Measurements from ENCODE around the gene PPP1R3F. TPM values are rescaled to one million over a fixed set of nuclear protein-coding genes. Genes with fewer than 3 reads are reported as not detected.
"Not testable (repeated sequence)": the region's sequence is repeated elsewhere in the genome, so short reads cannot be mapped to it uniquely, and the experiment has no call there.

Gene PPP1R3F
- total RNA-seq, 1 experiment from 2014 or later, result 1.9 TPM

DNA sequence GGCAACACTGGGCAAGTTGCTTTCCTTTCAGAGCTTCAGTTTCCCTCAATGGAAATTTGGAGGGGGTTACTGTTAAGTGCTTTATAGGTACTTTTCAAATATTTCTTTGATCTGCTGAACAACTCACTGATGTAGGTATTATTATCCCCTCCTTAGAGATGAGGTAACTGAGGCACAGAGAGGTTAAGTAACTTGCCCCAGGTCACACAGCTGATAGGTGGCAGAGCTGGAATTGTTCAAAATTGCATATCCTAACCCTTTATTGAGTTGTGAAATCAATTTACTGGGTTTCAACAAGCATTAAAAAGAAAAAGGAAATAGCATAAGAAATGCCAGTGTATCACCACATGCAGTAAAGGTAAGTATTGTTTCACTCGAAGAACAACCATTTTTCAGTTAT is 6.6 kb downstream of the PPP1R3F start:
- Histone ChIP-seq H3K27ac (no peak overlapping the region), H3K4me3 (no peak overlapping the region), H3K27me3 (no peaks in the 10 kb centered on the region), H3K4me1 (no peaks in the 10 kb centered on the region), H3K9me3 (replicated peaks) (no peaks in the 10 kb centered on the region), H3K36me3 (no peaks in the 10 kb centered on the region)
- DNase-seq, result no peak

DNA sequence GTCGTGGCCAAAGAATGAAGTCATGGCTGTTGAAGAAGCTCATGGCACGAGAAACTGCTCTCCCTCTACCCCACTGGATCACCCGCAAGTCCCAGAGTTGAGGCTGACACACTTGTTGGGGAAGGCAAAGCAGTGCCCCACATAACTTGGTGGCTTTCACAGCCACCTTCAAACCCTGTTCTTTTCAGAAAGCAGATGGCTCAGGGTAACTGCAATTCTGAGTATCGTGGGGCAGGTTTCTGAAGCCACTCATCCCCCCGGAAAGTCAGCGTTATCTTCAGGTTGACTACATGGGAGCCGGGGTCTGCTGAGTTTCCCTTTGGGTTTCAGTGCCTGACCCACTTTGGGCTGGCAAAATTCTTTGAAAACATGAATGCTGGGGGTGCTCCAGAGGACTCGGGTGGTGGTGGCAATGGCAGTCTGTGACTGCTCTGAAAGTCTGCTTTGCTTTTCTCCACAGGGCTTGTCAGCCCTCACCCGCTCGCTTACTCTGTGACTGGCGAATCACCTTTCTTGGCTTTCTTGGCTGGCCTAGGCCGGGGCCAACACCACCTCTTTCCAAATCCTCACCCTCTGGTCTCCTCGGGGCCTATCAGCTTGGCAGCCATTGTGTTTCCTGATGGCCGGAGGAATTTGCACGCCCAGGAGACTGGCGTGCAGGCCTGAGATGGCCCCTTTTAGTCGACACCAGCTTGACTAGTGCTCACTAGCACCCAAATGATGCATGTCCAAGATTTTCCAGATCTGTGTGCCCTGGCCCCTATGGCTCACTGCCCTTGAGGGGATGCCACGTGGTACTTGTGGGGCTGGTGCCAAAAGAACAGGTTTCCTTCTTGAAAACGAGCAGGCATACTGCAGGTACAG is 7.3 kb downstream of the PPP1R3F start:
- H3K4me1 ChIP-seq, result no peaks in the 10 kb centered on the region
- H3K27ac ChIP-seq, result no peak overlapping the region
- H3K27me3 ChIP-seq, result no peaks in the 10 kb centered on the region
- DNase-seq, result no peak
- H3K36me3 ChIP-seq, result no peaks in the 10 kb centered on the region
- no peaks in the 10 kb centered on the region for H3K9me3 ChIP-seq (replicated peaks)
- no peak overlapping the region for H3K4me3 ChIP-seq

DNA sequence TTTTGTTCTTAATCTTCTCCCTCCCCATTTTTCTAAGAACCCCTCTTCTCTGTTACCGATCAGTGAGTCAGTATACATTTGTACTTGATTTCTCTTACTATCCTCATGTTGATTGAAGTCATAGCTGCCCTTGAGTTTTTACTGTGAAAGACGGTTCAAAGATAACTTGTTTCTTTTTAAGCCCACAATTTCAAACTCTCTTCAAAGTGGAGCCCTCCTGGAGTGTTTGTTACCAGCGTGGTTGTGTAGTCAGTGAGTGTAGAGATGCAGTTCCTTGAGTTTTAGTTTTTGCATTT is 7.9 kb downstream of the PPP1R3F start:
- no peaks in the 10 kb centered on the region for H3K27me3 ChIP-seq
- H3K4me3 ChIP-seq, result no peak overlapping the region
- H3K9me3 ChIP-seq (replicated peaks), result no peaks in the 10 kb centered on the region
- DNase-seq, result no peak
- no peaks in the 10 kb centered on the region for H3K4me1 ChIP-seq
- no peak overlapping the region for H3K27ac ChIP-seq
- no peaks in the 10 kb centered on the region for H3K36me3 ChIP-seq

DNA sequence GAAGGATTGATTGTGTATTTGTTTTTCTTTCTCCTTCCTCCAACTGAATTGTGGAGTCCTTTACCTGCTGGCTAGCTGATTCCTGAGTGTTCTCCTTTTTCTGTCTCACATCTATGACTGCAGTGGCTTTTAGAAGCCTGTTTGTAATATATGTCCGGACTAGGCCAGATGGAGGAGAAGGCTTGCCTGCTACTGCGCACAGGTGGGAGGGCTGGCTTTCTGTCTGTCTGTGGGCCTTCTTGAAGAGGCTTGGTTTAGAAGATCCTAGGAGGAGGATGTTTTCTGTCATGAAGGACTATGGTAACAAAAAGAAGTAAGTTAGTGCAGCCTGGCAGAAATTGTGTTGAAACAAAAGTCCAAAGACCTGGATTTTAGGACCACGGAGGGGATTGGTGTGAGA is 8.5 kb downstream of the PPP1R3F start:
- Histone ChIP-seq H3K36me3 (no peaks in the 10 kb centered on the region), H3K27ac (no peak overlapping the region), H3K9me3 (replicated peaks) (no peaks in the 10 kb centered on the region), H3K27me3 (no peaks in the 10 kb centered on the region), H3K4me1 (no peaks in the 10 kb centered on the region), H3K4me3 (no peak overlapping the region)
- DNase-seq, result no peak

DNA sequence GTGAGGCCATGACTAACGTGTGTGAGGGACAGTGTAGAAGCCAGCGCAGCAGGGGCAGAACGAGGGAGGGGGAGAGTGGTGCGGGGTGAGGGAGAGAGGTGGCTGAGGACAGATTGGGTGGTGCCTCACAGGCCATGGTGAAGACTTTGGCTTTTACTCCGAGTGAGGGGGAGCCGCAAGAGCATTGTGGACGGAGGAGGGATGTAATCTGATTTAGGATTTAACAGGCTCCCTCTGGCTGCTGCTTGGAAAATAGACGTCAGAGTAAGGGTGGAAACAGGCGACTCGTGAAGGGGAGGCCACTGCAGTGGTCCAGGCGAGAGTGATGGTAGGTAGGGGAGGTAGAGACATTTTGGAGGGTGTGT is 13.0 kb downstream of the PPP1R3F start:
- no peaks in the 10 kb centered on the region for H3K27me3 ChIP-seq

DNA sequence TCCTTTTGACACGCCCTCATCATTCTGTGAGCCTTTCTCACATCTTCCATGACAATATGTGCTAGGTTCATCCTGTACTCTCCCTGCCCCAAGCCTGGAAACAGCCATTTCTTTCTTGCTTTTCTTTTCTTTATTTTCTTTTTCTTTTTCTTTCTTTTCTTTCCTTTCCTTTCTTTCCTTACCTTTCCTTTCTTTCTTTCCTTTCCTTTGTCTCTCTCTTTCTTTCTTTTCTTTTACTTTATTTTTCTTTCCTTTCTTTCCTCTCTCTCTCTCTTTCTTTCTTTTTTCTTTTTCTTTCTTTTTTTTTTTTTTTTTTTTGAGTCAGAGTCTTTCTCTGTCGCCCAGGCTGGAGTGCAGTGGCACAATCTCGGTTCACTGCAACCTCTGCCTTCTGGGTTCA is 14.6 kb downstream of the PPP1R3F start:
- Histone ChIP-seq H3K27ac (no peak overlapping the region), H3K9me3 (replicated peaks) (no peaks in the 10 kb centered on the region), H3K27me3 (no peaks in the 10 kb centered on the region), H3K4me1 (no peaks in the 10 kb centered on the region), H3K4me3 (no peak overlapping the region), H3K36me3 (no peaks in the 10 kb centered on the region)
- DNase-seq, result no peak

More for the DNA sequence above, 13.0 kb downstream of the PPP1R3F start:
- H3K4me1 ChIP-seq, result no peaks in the 10 kb centered on the region
- no peaks in the 10 kb centered on the region for H3K9me3 ChIP-seq (replicated peaks)
- DNase-seq, result no peak
- H3K36me3 ChIP-seq, result no peaks in the 10 kb centered on the region
- H3K4me3 ChIP-seq, result no peak overlapping the region
- H3K27ac ChIP-seq, result no peak overlapping the region

DNA sequence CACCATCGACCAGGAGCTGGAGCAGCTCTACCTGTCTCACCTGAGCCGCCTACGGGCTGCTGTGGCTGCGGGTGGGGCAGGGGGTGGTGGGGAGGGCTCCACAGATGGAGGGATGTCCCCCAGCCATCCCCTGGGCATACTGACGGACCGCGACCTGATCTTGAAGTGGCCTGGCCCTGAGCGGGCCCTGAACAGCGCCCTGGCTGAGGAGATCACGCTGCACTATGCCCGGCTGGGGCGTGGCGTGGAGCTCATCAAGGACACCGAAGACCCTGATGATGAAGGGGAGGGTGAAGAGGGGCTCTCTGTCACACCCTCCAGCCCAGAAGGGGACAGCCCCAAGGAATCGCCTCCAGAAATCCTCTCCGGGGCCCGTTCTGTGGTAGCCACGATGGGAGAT is 16.5 kb downstream of the PPP1R3F start:
- Histone ChIP-seq H3K27me3 (no peaks in the 10 kb centered on the region), H3K27ac (no peak overlapping the region), H3K4me3 (no peak overlapping the region), H3K36me3 (no peaks in the 10 kb centered on the region), H3K9me3 (replicated peaks) (no peaks in the 10 kb centered on the region), H3K4me1 (no peaks in the 10 kb centered on the region)
- DNase-seq, result no peak

DNA sequence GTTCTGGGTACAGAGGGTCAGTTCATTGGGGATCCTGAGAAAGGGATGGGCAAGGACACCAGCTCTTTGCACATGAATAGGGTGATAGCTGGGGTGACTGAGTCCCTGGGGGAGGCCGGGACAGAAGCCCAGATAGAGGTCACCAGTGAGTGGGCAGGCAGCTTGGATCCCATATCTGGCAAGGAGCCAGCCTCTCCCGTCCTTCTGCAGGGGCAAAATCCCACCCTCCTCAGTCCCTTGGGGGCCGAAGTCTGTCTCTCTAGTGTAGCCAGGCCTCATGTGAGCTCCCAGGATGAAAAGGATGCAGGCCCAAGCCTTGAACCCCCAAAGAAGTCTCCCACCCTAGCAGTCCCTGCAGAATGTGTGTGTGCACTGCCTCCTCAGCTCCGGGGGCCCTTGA is 17.0 kb downstream of the PPP1R3F start:
- no peaks in the 10 kb centered on the region for H3K4me1 ChIP-seq
- H3K4me3 ChIP-seq, result no peak overlapping the region
- H3K36me3 ChIP-seq, result no peaks in the 10 kb centered on the region
- H3K9me3 ChIP-seq (replicated peaks), result no peaks in the 10 kb centered on the region
- no peak for DNase-seq
- H3K27me3 ChIP-seq, result no peaks in the 10 kb centered on the region
- no peak overlapping the region for H3K27ac ChIP-seq

DNA sequence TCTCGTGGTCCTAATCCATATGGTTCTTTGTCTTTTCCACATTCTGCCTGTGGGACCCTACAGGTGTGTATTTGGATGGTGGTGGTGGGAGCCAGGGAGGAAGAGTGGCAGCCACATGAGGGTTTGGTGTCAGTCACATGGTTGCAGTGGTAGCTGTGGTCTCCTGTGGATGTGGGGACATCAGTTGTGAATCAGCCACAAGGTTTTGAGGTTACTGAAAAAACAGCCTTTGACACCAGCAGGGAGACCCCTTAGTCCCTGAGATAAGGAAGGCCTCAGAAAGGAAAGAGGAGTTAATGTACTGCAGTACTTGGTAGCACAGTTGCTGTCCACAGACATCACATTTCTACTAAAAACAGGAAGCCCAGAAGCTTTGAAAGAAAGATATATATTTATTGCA is 18.1 kb downstream of the PPP1R3F start:
- no peaks in the 10 kb centered on the region for H3K36me3 ChIP-seq
- H3K27me3 ChIP-seq, result no peaks in the 10 kb centered on the region
- no peaks in the 10 kb centered on the region for H3K9me3 ChIP-seq (replicated peaks)
- DNase-seq, result no peak
- H3K4me1 ChIP-seq, result no peaks in the 10 kb centered on the region
- H3K27ac ChIP-seq, result no peak overlapping the region
- H3K4me3 ChIP-seq, result no peak overlapping the region

DNA sequence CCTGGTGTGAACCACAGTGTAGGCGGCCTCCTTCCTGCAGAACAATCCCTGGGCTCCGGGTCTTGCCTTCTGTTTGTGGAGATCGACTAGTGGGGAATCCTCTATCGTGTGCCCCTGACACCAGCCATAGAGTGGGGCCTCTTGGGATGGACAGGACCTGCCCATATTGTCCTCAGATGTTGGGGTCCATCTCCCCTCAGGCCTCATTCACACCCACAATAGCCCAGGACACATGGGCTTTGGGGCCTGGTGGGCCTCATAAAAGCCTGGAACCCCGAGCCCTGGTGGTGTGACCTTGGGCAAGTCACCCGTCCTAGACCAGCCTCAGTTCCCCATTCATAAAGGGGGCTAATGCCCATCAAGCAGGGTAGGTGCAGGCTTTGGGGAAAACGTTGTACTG is 20.6 kb downstream of the PPP1R3F start:
- Histone ChIP-seq H3K4me3 (no peak overlapping the region), H3K27ac (no peak overlapping the region), H3K36me3 (no peaks in the 10 kb centered on the region), H3K27me3 (no peaks in the 10 kb centered on the region), H3K4me1 (no peaks in the 10 kb centered on the region), H3K9me3 (replicated peaks) (no peaks in the 10 kb centered on the region)
- no peak for DNase-seq

DNA sequence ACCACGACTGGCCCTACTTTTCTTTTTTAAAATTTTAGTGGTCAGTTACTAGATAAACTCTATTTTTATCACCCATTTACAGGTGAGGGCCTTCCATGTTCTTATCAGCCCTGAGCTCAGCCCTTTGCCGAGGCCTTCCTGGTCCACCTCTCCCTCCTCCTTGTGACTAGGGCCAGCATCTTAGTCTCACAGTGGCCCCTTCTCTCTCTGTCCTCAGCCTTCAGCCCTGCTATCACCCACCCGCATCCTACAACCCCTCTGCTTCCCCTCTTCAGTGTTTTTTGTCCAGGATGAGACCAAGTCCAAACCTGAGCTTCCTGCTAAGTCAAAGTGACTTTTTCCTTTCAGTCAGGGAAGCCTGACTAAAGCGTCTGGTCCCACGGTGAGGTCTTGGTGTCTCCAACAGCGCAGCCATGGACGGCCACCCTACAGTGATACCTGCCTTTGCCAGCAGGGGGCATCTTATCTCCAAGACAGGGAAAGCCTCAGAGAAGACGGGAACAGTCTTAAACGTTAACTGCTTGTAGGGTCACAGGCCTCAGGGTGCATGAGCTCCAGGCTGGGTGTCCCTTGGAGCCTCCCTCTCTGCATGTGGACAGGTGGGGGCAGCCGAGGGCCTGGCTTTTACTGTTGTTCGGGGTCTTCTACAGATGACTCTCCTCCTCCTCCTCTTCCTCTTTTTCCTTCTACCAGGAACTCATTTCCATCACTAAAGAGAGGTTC is 22.2 kb downstream of the PPP1R3F start:
- peak; percentile 42 to 60 for DNase-seq

DNA sequence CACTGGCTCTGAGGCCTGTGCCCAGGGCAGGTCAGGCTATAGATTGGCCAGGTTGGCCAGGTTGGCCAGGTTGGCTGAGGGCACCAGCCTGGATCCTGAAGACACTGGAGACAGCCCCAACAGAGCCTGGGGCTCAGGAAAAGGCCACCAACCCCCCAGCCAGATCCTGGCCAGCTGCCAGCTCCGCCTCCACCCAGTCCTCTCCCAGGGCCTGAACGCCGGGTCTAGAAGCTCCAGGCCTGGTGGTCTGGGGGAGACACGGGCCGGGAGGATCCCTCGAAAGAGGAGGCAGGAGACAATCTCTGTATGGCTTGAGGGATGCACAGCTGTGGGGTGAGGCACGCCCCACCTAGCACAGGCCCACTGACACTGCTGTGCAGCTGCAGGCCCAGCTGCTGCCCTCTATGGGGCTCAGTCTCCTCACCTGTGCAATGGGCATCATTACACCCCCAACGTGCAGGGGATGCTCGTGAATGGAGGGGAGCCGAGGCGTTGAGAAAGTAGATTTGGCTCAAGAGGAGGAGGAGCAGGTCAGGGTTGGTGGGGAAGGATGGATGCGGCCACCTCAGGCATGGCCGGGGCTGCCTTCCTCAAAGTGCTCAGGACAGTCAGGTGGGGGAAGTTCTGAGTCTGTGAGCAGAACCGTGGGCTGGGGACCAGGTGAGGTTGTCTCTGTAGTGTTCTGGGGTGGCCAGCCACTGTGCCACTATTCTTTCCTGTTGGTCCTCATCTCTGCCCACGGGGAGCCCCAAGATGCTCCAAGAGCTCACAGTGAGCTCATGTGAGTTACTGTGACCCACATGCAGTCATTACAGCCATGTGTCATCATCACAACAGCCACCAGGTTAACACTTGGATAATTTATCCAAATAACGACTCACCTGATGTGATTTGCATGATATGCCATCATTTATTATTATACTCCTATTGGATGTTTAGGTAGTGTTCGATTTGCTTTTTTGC is 23.1 kb downstream of the PPP1R3F start:
- DNase-seq, result no peak
- Histone ChIP-seq H3K9me3 (replicated peaks) (no peaks in the 10 kb centered on the region), H3K27ac (no peak overlapping the region), H3K27me3 (no peaks in the 10 kb centered on the region), H3K4me3 (no peak overlapping the region), H3K36me3 (no peaks in the 10 kb centered on the region), H3K4me1 (no peaks in the 10 kb centered on the region)

More for the DNA sequence above, 22.2 kb downstream of the PPP1R3F start:
- Histone ChIP-seq H3K4me3 (no peak overlapping the region), H3K27ac (no peak overlapping the region), H3K36me3 (no peaks in the 10 kb centered on the region), H3K9me3 (replicated peaks) (no peaks in the 10 kb centered on the region), H3K4me1 (no peaks in the 10 kb centered on the region), H3K27me3 (no peaks in the 10 kb centered on the region)

DNA sequence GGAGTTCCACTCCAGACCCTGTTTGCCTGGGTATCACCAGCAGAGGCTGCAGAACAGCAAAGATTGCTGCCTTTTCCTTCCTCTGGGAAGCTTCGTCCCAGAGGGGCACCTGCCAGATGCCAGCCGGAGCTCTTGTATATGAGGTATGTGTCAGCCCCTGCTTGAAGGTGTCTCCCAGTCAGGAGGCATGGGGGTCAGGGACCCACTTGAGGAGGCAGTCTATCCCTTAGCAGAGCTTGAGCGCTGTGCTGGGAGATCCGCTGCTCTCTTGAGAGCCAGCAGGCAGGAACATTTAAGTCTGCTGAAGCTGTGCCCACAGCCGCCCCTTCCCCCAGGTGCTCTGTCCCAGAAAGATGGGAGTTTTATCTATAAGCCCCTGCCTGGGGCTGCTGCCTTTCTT is 29.7 kb downstream of the PPP1R3F start:
- H3K4me1 ChIP-seq; H3K9me3 ChIP-seq (replicated peaks); H3K36me3 ChIP-seq; H3K4me3 ChIP-seq; H3K27ac ChIP-seq; DNase-seq; H3K27me3 ChIP-seq: not testable (repeated sequence)

DNA sequence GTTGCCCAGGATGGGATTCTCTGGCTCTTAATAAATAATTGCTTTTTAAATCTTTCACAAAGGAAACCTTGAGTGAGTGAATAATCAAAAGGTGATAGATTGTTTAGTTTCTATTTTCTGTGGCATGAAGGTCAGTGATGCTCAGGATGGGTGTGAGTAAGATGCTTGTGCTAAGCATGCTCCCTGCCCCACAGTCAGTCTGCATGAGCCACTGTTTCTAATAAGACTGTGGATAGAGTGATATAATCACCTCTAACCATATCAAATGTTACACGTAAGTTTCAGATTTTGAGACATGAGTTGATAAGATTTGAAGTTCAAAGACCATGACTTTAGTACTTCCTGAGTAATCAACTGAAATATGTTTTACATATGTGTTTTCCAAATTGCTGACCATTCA is 31.1 kb downstream of the PPP1R3F start:
- H3K27ac ChIP-seq, result no peak overlapping the region
- no peaks in the 10 kb centered on the region for H3K27me3 ChIP-seq
- no peaks in the 10 kb centered on the region for H3K4me1 ChIP-seq
- no peaks in the 10 kb centered on the region for H3K36me3 ChIP-seq
- no peaks in the 10 kb centered on the region for H3K9me3 ChIP-seq (replicated peaks)
- no peak overlapping the region for H3K4me3 ChIP-seq
- no peak for DNase-seq

DNA sequence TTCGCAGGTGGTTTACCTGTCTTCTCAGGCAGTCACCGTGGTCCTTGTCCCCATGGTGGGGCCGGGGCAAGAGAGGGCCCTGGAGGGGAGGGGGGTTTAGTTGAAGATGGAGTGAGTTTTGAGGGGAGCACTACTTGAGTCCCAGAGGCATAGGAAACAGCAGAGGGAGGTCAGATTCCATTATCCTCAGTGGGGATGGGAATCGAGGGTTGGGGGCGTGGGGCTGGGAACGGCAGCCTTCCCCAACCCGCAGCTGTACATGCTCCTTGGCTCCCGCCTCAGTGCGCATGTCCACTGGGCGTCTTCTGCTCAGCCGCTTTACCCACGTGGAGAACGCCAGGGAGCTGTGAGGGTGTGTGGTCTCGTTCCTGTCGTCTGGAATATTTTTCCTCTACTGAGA is 33.8 kb downstream of the PPP1R3F start, which contains the start of gene GAGE10:
GAGE10 (plus strand) TSS at position 301 of the 400 bp plus-strand sequence. CDS start 1,214 bp downstream, outside the sequence.
- no peak for DNase-seq
- Histone ChIP-seq H3K4me1 (no peaks in the 10 kb centered on the region), H3K27me3 (no peaks in the 10 kb centered on the region), H3K36me3 (no peaks in the 10 kb centered on the region), H3K4me3 (no peak within 1 kb of the TSS), H3K9me3 (replicated peaks) (no peaks in the 10 kb centered on the region), H3K27ac (no peak within 1 kb of the TSS)

Data from SJCRH30 (cell line).